IMR-90 (cell line): Measurements from ENCODE around the gene NDUFB2. TPM values are rescaled to one million over a fixed set of nuclear protein-coding genes. Genes with fewer than 3 reads are reported as not detected.

Experiments
- ATAC-seq: fragments of 200-7000 bp; cut with Tn5 transposase; 2 replicates; pipeline ENCODE4 v1.9.1; 2020; ENCODE audit warnings: low read depth, mild to moderate bottlenecking, moderate library complexity
- BruUV-seq: library from RNA; stranded (reverse); fragments of 400-500 nt; replicated peaks from 2 replicates; lab custom pipeline; 2021; lab: Mats Ljungman, UMichigan
- CTCF ChIA-PET: fragments of 300-600 bp; formaldehyde crosslinking; extraction: SDS; loops from one replicate; lab custom pipeline; 2021; ENCODE audit warnings: antibody characterized with exemption; lab: Yijun Ruan, JAX
- POLR2A ChIA-PET: fragments of 300-600 bp; sonication (Branson Sonifier 250); formaldehyde crosslinking; loops from one replicate; lab custom pipeline; 2022; ENCODE audit warnings: antibody characterized with exemption; ENCODE audit not compliant: unreplicated experiment; lab: Charles Lee
- DNase-seq: peaks from one replicate; pipeline ENCODE4 v3.0.0; 2013
- H2AFZ ChIP-seq: replicated peaks from 2 replicates; pipeline ENCODE3; 2013; ENCODE audit warnings: low read length, mild to moderate bottlenecking; ENCODE audit not compliant: poor library complexity
- H2AK5ac ChIP-seq: 2 replicates; pipeline ENCODE4 v1.6.1; 2013; ENCODE audit warnings: low read depth, low read length, inconsistent platforms
- H2AK9ac ChIP-seq: replicated peaks from 2 replicates; pipeline ENCODE3; 2013; ENCODE audit warnings: mild to moderate bottlenecking, low read depth, low read length, moderate library complexity; ENCODE audit not compliant: poor library complexity
- H2BK120ac ChIP-seq: 2 replicates; pipeline ENCODE4 v1.6.1; 2013; ENCODE audit warnings: low read depth, low read length, inconsistent platforms
- H2BK15ac ChIP-seq: 3 replicates; pipeline ENCODE4 v1.6.1; 2013; ENCODE audit warnings: low read depth, low read length, inconsistent platforms
- H2BK20ac ChIP-seq: 2 replicates; pipeline ENCODE4 v1.6.1; 2013; ENCODE audit warnings: low read depth, mild to moderate bottlenecking, inconsistent platforms, low read length, moderate library complexity
- H2BK5ac ChIP-seq: 2 replicates; pipeline ENCODE4 v1.6.1; 2013; ENCODE audit warnings: mild to moderate bottlenecking, low read depth, low read length, inconsistent platforms; ENCODE audit not compliant: poor library complexity, severe bottlenecking
- H3K14ac ChIP-seq: replicated peaks from 2 replicates; pipeline ENCODE4 v1.6.1; 2013; ENCODE audit warnings: low read depth, low read length, inconsistent platforms
- H3K18ac ChIP-seq: 2 replicates; pipeline ENCODE4 v1.6.1; 2013; ENCODE audit warnings: low read depth, low read length, control low read depth
- H3K23ac ChIP-seq: 2 replicates; pipeline ENCODE4 v1.6.1; 2013; ENCODE audit warnings: low read depth, low read length, inconsistent platforms
- H3K27ac ChIP-seq: 2 replicates; pipeline ENCODE4 v1.5.1; 2013; ENCODE audit warnings: mild to moderate bottlenecking, control low read depth, low read length; ENCODE audit not compliant: insufficient read depth
- H3K27me3 ChIP-seq: 2 replicates; pipeline ENCODE4 v1.6.1; 2013; ENCODE audit warnings: low read length; ENCODE audit not compliant: control insufficient read depth, insufficient read depth
- H3K36me3 ChIP-seq: 2 replicates; pipeline ENCODE4 v1.6.1; 2013; ENCODE audit warnings: low read length, mixed read lengths; ENCODE audit not compliant: control insufficient read depth, insufficient read depth
- H3K4ac ChIP-seq: 2 replicates; pipeline ENCODE4 v1.6.1; 2013; ENCODE audit warnings: low read depth, low read length, inconsistent platforms
- H3K4me1 ChIP-seq: 2 replicates; pipeline ENCODE4 v1.6.1; 2013; ENCODE audit warnings: low read length, mixed read lengths; ENCODE audit not compliant: control insufficient read depth, insufficient read depth
- H3K4me2 ChIP-seq: 2 replicates; pipeline ENCODE4 v1.6.1; 2013; ENCODE audit warnings: low read depth, mild to moderate bottlenecking, control low read depth, low read length, moderate library complexity
- H3K4me3 ChIP-seq: 2 replicates; pipeline ENCODE4 v1.5.1; 2013; ENCODE audit warnings: low read depth, mild to moderate bottlenecking, control low read depth, low read length, moderate library complexity; ENCODE audit not compliant: insufficient read depth
- H3K56ac ChIP-seq: 2 replicates; pipeline ENCODE4 v1.6.1; 2013; ENCODE audit warnings: low read length, inconsistent platforms; ENCODE audit not compliant: insufficient read depth; ENCODE audit errors: extremely low read depth
- H3K79me1 ChIP-seq, 2 experiments: 2 replicates each; pipeline ENCODE4 v1.6.1; 2013; ENCODE audit warnings: low read length in 2 of 2, inconsistent platforms in 1 of 2, low read depth in 1 of 2
- H3K9ac ChIP-seq: 2 replicates; pipeline ENCODE4 v1.6.1; 2013; ENCODE audit warnings: low read depth, low read length, control low read depth
- H3K9me1 ChIP-seq: 2 replicates; pipeline ENCODE4 v1.6.1; 2013; ENCODE audit warnings: low read length, inconsistent platforms; ENCODE audit not compliant: insufficient read depth
- H3K9me3 ChIP-seq: 2 replicates; pipeline ENCODE4 v1.6.1; 2013; ENCODE audit warnings: low read length; ENCODE audit not compliant: control insufficient read depth, insufficient read depth
- H4K20me1 ChIP-seq: 2 replicates; pipeline ENCODE4 v1.6.1; 2013; ENCODE audit warnings: low read length, inconsistent platforms; ENCODE audit not compliant: insufficient read depth
- H4K5ac ChIP-seq: 2 replicates; pipeline ENCODE4 v1.6.1; 2013; ENCODE audit warnings: mild to moderate bottlenecking, low read depth, low read length, control low read depth
- H4K8ac ChIP-seq, 2 experiments: 2 replicates each; pipeline ENCODE4 v1.6.1; 2013; ENCODE audit warnings: low read depth in 2 of 2, low read length in 2 of 2, control low read depth in 1 of 2, inconsistent platforms in 1 of 2
- H4K91ac ChIP-seq: 2 replicates; pipeline ENCODE4 v1.6.1; 2013; ENCODE audit warnings: low read depth, low read length, inconsistent platforms; ENCODE audit not compliant: insufficient read depth
- BHLHE40 ChIP-seq: fragments of 150-350 bp; IDR thresholded peaks from 2 replicates; pipeline ENCODE4 v1.6.1; 2016; ENCODE audit warnings: mild to moderate bottlenecking, low read depth, low read length
- CEBPB ChIP-seq: IDR thresholded peaks from 2 replicates; pipeline ENCODE4 v1.6.1; 2012; ENCODE audit warnings: low read depth, low read length, improper control_type of control experiment
- CHD1 ChIP-seq: IDR thresholded peaks from 2 replicates; pipeline ENCODE4 v1.6.1; 2012; ENCODE audit warnings: low read depth, low read length, improper control_type of control experiment
- ELK1 ChIP-seq: fragments of 150-350 bp; IDR thresholded peaks from 2 replicates; pipeline ENCODE4 v1.6.1; 2016; ENCODE audit warnings: low read depth, mild to moderate bottlenecking, low read length, moderate library complexity, borderline replicate concordance
- FOS ChIP-seq: fragments of 150-350 bp; IDR thresholded peaks from 2 replicates; pipeline ENCODE4 v1.6.1; 2016; ENCODE audit warnings: low read depth, low read length
- MAFK ChIP-seq: IDR thresholded peaks from 2 replicates; pipeline ENCODE4 v1.6.1; 2012; ENCODE audit warnings: low read depth, low read length, improper control_type of control experiment
- MAZ ChIP-seq: IDR thresholded peaks from 2 replicates; pipeline ENCODE4 v1.6.1; 2012; ENCODE audit warnings: low read depth, mild to moderate bottlenecking, low read length, improper control_type of control experiment, moderate library complexity, borderline replicate concordance
- MXI1 ChIP-seq: IDR thresholded peaks from 2 replicates; pipeline ENCODE4 v1.6.1; 2012; ENCODE audit warnings: low read depth, mild to moderate bottlenecking, low read length, moderate library complexity, borderline replicate concordance
- NFE2L2 ChIP-seq: fragments of 150-350 bp; IDR thresholded peaks from 2 replicates; pipeline ENCODE4 v1.6.1; 2016; ENCODE audit warnings: low read depth, mild to moderate bottlenecking, low read length
- POLR2A ChIP-seq: IDR thresholded peaks from 2 replicates; pipeline ENCODE4 v1.6.1; 2012; ENCODE audit warnings: mild to moderate bottlenecking, low read depth, low read length
- RAD21 ChIP-seq: IDR thresholded peaks from 2 replicates; pipeline ENCODE4 v1.6.1; 2012; ENCODE audit warnings: low read length, improper control_type of control experiment
- RCOR1 ChIP-seq: IDR thresholded peaks from 2 replicates; pipeline ENCODE4 v1.6.1; 2012; ENCODE audit warnings: mild to moderate bottlenecking, low read length, improper control_type of control experiment; ENCODE audit not compliant: insufficient replicate concordance
- RFX5 ChIP-seq: IDR thresholded peaks from 2 replicates; pipeline ENCODE4 v1.8.0; 2012; ENCODE audit warnings: low read depth, mild to moderate bottlenecking, low read length, moderate library complexity
- SMC3 ChIP-seq: fragments of 150-350 bp; IDR thresholded peaks from 2 replicates; pipeline ENCODE4 v1.6.1; 2016; ENCODE audit warnings: low read depth, mild to moderate bottlenecking, antibody characterized with exemption, low read length, moderate library complexity
- WGBS, 2 experiments: methylation state at CpG; one replicate each; pipeline versions ENCODE4 v1.1.5 to v1.1.7; 2013; ENCODE audit warnings: missing lambda C conversion rate in 2 of 2; ENCODE audit not compliant: insufficient read length in 1 of 2; ENCODE audit errors: extremely low coverage in 2 of 2; 5-methylcytosine and 5-hydroxymethylcytosine counted together
- dilution Hi-C: fragments of 300-500 bp; cut with HindIII; formaldehyde crosslinking; loops from one replicate; pipeline ENCODE4 v1.14.3; 2018; ENCODE audit warnings: low sequenced_read_pairs; ENCODE audit not compliant: unreplicated experiment
- in situ Hi-C: fragments of 300-500 bp; cut with MboI; formaldehyde crosslinking; loops from 3 replicates; pipeline ENCODE4 v1.14.3; 2019; ENCODE audit warnings: low sequenced_read_pairs, inconsistent platforms, mixed read lengths
- intact Hi-C: fragments of 100-400 bp; cut with micrococcal nuclease; formaldehyde crosslinking; loops from 2 replicates; pipeline ENCODE4 v1.10.0; 2022
- polyA plus RNA-seq, 3 experiments: library from polyadenylated mRNA; depleted of rRNA; stranded (reverse); fragments of >200 nt; gene quantifications; 2 replicates each; pipeline ENCODE4 v1.2.3, GENCODE V29; 2012; ENCODE audit warnings: low replicate concordance in 1 of 3
- total RNA-seq: library from RNA; depleted of rRNA; stranded (reverse); fragments of >200 nt; gene quantifications from 2 replicates; pipeline ENCODE4 v1.2.3, GENCODE V29; 2012
- TF ChIP-seq, protein P1 (sequence below): fragments of 150-350 bp; IDR thresholded peaks from 2 replicates; pipeline ENCODE4 v1.6.1; 2017; ENCODE audit warnings: mild to moderate bottlenecking, antibody characterized with exemption, low read length, low read depth

NDUFB2 gene
- total and polyA plus RNA-seq, 2 of the 4 experiments (the other 2 are of a cell fraction) = 81.7 to 143 TPM

- no peak overlapping the region for H2AK5ac ChIP-seq
- dilution Hi-C loops = no loop called here
- BruUV-seq = no TSS peak
- no peak overlapping the region for H3K14ac ChIP-seq
- no peak overlapping the region for H2AFZ ChIP-seq
- no peak overlapping the region for H2BK15ac ChIP-seq
- DNase-seq (no peak), ATAC-seq (no peak)
- H2AK9ac ChIP-seq = peak overlapping the region; percentile 51
- H3K27me3 ChIP-seq = no peaks in the 10 kb centered on the region
- no peak overlapping the region for H2BK5ac ChIP-seq
- H3K18ac ChIP-seq = no peak overlapping the region
- WGBS, 2 experiments = no CpG with 5 or more reads among the region's 6 CpGs
- H3K56ac ChIP-seq = no peak overlapping the region
- no peak overlapping the region for H2BK120ac ChIP-seq
- intact Hi-C loops = loop anchor here (10.0 kb wide), 1 partner anchor 230 kb away; the partner anchor contains the start of gene BRAF
- TF ChIP-seq BHLHE40 = no peak
- TF ChIP-seq FOS = no peak
- no peak for TF ChIP-seq CHD1
- no peak for TF ChIP-seq SMC3
- no peak for TF ChIP-seq RFX5
- TF ChIP-seq MAFK = no peak
- TF ChIP-seq MXI1 = no peak
- TF ChIP-seq, protein P1, sequence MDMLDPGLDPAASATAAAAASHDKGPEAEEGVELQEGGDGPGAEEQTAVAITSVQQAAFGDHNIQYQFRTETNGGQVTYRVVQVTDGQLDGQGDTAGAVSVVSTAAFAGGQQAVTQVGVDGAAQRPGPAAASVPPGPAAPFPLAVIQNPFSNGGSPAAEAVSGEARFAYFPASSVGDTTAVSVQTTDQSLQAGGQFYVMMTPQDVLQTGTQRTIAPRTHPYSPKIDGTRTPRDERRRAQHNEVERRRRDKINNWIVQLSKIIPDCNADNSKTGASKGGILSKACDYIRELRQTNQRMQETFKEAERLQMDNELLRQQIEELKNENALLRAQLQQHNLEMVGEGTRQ = no peak
- TF ChIP-seq MAZ = no peak
- TF ChIP-seq CEBPB = no peak
- no peak for TF ChIP-seq RAD21
- no peak for TF ChIP-seq POLR2A
- no peak for TF ChIP-seq RCOR1
- TF ChIP-seq NFE2L2 = no peak
- no peak for TF ChIP-seq ELK1
- no peak overlapping the region for H4K5ac ChIP-seq
- no peak overlapping the region for H3K27ac ChIP-seq
- H3K9ac ChIP-seq = no peak overlapping the region
- H3K4me2 ChIP-seq = no peak overlapping the region
- CTCF ChIA-PET = no interaction called here
- H4K91ac ChIP-seq = no peak overlapping the region
- H3K23ac ChIP-seq = no peak overlapping the region
- H3K9me3 ChIP-seq = no peaks in the 10 kb centered on the region
- POLR2A ChIA-PET = no interaction called here
- in situ Hi-C loops = no loop called here
- peaks cover 5% of the 10 kb centered on the region for H3K4me1 ChIP-seq
- H4K20me1 ChIP-seq = no peaks in the 10 kb centered on the region; the same call in 1 of the 2 replicates
- no peaks in the 10 kb centered on the region; the same call in 1 of the 2 replicates for H3K36me3 ChIP-seq
- H3K4me3 ChIP-seq = no peak overlapping the region
- H4K8ac ChIP-seq = no peak overlapping the region
- no peak overlapping the region for H2BK20ac ChIP-seq
- peaks cover 6% of the 10 kb centered on the region; the same call in 1 of the 2 replicates for H3K9me1 ChIP-seq
- H3K4ac ChIP-seq = no peak overlapping the region
- peaks cover 11 to 17% of the 10 kb centered on the region in 2 experiments; a peak in 3 of 4 replicates for H3K79me1 ChIP-seq
Observed at GRCh38 chr7:140694592-140694991, 1.9 kb upstream of the NDUFB2 start.
